ENCODE results near the gene FLNB. TPM values are rescaled to one million over a fixed set of nuclear protein-coding genes. Genes with fewer than 3 reads are reported as not detected.
A peak's percentile ranks its signal among the peaks of the same experiment; 100 is the strongest.
"Not testable (repeated sequence)": the region's sequence is repeated elsewhere in the genome, so short reads cannot be mapped to it uniquely, and the experiment has no call there.

Gene FLNB
- total and polyA plus RNA-seq, 9 of the 15 experiments (the other 6 are each of a cell fraction or from before 2014, with no cell fraction given): 9.4 to 48.1 (median 25.6) TPM

- TF ChIP-seq E2F4 (CRISPR knock-in tag; IDR thresholded peaks at IDR 0.05; ENCODE audit: low read depth) (no peak), ARID2 (IDR thresholded peaks at IDR 0.05) (no peak), KDM1A (IDR thresholded peaks at IDR 0.05) (peak in 1 of 2 experiments; percentile 29; a peak in 1 of 4 replicates), E2F8 (IDR thresholded peaks at IDR 0.05; ENCODE audit: low read depth, partially characterized antibody) (no peak), NR4A1 (CRISPR knock-in tag; IDR thresholded peaks at IDR 0.05) (no peak), NR4A1 (tag; IDR thresholded peaks at IDR 0.05) (no peak), MNT (conservative IDR thresholded peaks at IDR 0.05) (no peak), SMARCA5 (IDR thresholded peaks at IDR 0.05) (0 out of 2 replicates have a peak, but pooled peaks have one; percentile 42)
Observed at GRCh38 chr3:57986261-57986660, 22.0 kb upstream of the FLNB start (continued).

GRCh38 chr3:57989198-57989597, 19.0 kb upstream of the FLNB start:
- H3K79me2 ChIP-seq (ENCODE audit: control insufficient read depth, insufficient read depth, low read length); CTCF ChIA-PET (ENCODE audit: low intra/inter-chr PET ratio); H3K9me3 ChIP-seq (replicated peaks; ENCODE audit: control insufficient read depth, insufficient read depth, low read depth, low read length); in situ Hi-C loops (cut with MboI); H3K4me1 ChIP-seq (replicated peaks in 1 of 2; ENCODE audit: control insufficient read depth in 2 of 2, insufficient read depth in 2 of 2, low read length in 2 of 2); H3K4me2 ChIP-seq (ENCODE audit: insufficient read depth, low read length); H3K4me3 ChIP-seq; POLR2A ChIA-PET; intact Hi-C loops (cut with micrococcal nuclease); FAIRE-seq; H4K20me1 ChIP-seq (replicated peaks; ENCODE audit: control insufficient read depth, insufficient read depth, low read length); H2AFZ ChIP-seq (ENCODE audit: low read depth, low read length); H3K27me3 ChIP-seq (ENCODE audit: control insufficient read depth in 2 of 2, insufficient read depth in 2 of 2, low read length in 2 of 2); BruUV-seq (replicated peaks); ATAC-seq; H3K27ac ChIP-seq (ENCODE audit: extremely low read depth, low read depth, low read length); H3K36me3 ChIP-seq (ENCODE audit: control insufficient read depth, insufficient read depth, low read length); H3K9ac ChIP-seq (ENCODE audit: insufficient read depth in 1 of 2, low read depth in 2 of 2, low read length in 2 of 2); H3K9me1 ChIP-seq (ENCODE audit: control insufficient read depth, insufficient read depth, low read length); DNase-seq (ENCODE audit: extremely low read depth in 1 of 4, low spot score in 3 of 4): not testable (repeated sequence)
- WGBS (ENCODE audit: insufficient coverage, low coverage, missing lambda C conversion rate): 19% methylated on average over 8 of the region's 8 CpGs

All from K562 (cell line).